HepG2 (cell line): Measurements from ENCODE around the gene GMEB2. TPM values are rescaled to one million over a fixed set of nuclear protein-coding genes. Genes with fewer than 3 reads are reported as not detected.

Experiments
- ESRRA ChIP-seq: sonication (generic); formaldehyde crosslinking; IDR thresholded peaks from 2 replicates; pipeline ENCODE4 v1.5.1; 2020; ENCODE audit warnings: mild to moderate bottlenecking, low read depth, missing genetic modification reagents
- GATAD2A ChIP-seq: IDR thresholded peaks from 2 replicates; pipeline ENCODE4 v1.6.1; 2016
- HDAC1 ChIP-seq: sonication (generic); formaldehyde crosslinking; IDR thresholded peaks from 2 replicates; pipeline ENCODE4 v1.5.1; 2020; ENCODE audit warnings: mild to moderate bottlenecking, missing genetic modification reagents
- HDAC2 ChIP-seq: sonication (generic); formaldehyde crosslinking; IDR thresholded peaks from 2 replicates; pipeline ENCODE4 v1.4.0; 2020; ENCODE audit warnings: missing genetic modification reagents
- HMG20B ChIP-seq: conservative IDR thresholded peaks from 2 replicates; pipeline ENCODE4 v1.6.1; 2016; ENCODE audit warnings: missing genetic modification reagents, missing compliant biosample characterization
- HNF1A ChIP-seq, 2 experiments: sonication (generic) in 1 of 2; formaldehyde crosslinking in 1 of 2; IDR thresholded peaks; 2 replicates each; pipeline versions ENCODE4 v1.4.0 to v1.6.1; 2016 to 2020; ENCODE audit warnings: borderline replicate concordance in 1 of 2, low read depth in 1 of 2, mild to moderate bottlenecking in 1 of 2, missing genetic modification reagents in 1 of 2
- MEF2D ChIP-seq: sonication (generic); formaldehyde crosslinking; IDR thresholded peaks from 2 replicates; pipeline ENCODE4 v1.5.1; 2020; ENCODE audit warnings: mild to moderate bottlenecking, missing genetic modification reagents
- NFKB2 ChIP-seq: sonication (generic); formaldehyde crosslinking; IDR thresholded peaks from 2 replicates; pipeline ENCODE4 v1.4.0; 2020; ENCODE audit warnings: missing genetic modification reagents, borderline replicate concordance
- PHF5A ChIP-seq: IDR thresholded peaks from one replicate; pipeline ENCODE4 v1.6.1; 2018; ENCODE audit warnings: low read depth, missing genetic modification reagents; ENCODE audit not compliant: unreplicated experiment
- POGK ChIP-seq: sonication (generic); formaldehyde crosslinking; conservative IDR thresholded peaks from 2 replicates; pipeline ENCODE4 v1.8.0; 2022; ENCODE audit warnings: mild to moderate bottlenecking, moderate library complexity, missing genetic modification reagents
- REXO4 ChIP-seq: sonication (generic); formaldehyde crosslinking; IDR thresholded peaks from 2 replicates; pipeline ENCODE4 v1.8.0; 2022; ENCODE audit warnings: missing genetic modification reagents, mild to moderate bottlenecking, borderline replicate concordance
- SIX4 ChIP-seq: sonication (generic); formaldehyde crosslinking; IDR thresholded peaks from 2 replicates; pipeline ENCODE4 v1.4.0; 2020; ENCODE audit warnings: missing genetic modification reagents
- SSRP1 ChIP-seq: IDR thresholded peaks from 2 replicates; pipeline ENCODE4 v1.6.1; 2016; ENCODE audit warnings: control low read depth
- STAT5B ChIP-seq: sonication (generic); formaldehyde crosslinking; IDR thresholded peaks from 2 replicates; pipeline ENCODE4 v1.4.0; 2020; ENCODE audit warnings: missing genetic modification reagents
- TBP ChIP-seq: sonication (generic); formaldehyde crosslinking; IDR thresholded peaks from 2 replicates; pipeline ENCODE4 v1.5.0; 2020; ENCODE audit warnings: missing genetic modification reagents
- TEAD3 ChIP-seq: optimal IDR thresholded peaks from 2 replicates; pipeline ENCODE3; 2016; ENCODE audit warnings: borderline replicate concordance
- THAP11 ChIP-seq: IDR thresholded peaks from 2 replicates; pipeline ENCODE4 v1.6.1; 2016; ENCODE audit warnings: missing biosample characterization, missing genetic modification reagents
- WIZ ChIP-seq: sonication (generic); formaldehyde crosslinking; IDR thresholded peaks from 2 replicates; pipeline ENCODE4 v1.5.1; 2020; ENCODE audit warnings: mild to moderate bottlenecking, missing genetic modification reagents
- YEATS2 ChIP-seq: sonication (generic); formaldehyde crosslinking; IDR thresholded peaks from 2 replicates; pipeline ENCODE4 v1.4.0; 2020; ENCODE audit warnings: missing genetic modification reagents, borderline replicate concordance
- ZFP90 ChIP-seq: sonication (generic); formaldehyde crosslinking; IDR thresholded peaks from 2 replicates; pipeline ENCODE4 v1.8.0; 2022; ENCODE audit warnings: missing genetic modification reagents, mild to moderate bottlenecking, inconsistent platforms, borderline replicate concordance
- ZKSCAN8 ChIP-seq: IDR thresholded peaks from 2 replicates; pipeline ENCODE4 v1.6.1; 2016; ENCODE audit warnings: borderline replicate concordance, missing genetic modification reagents, missing compliant biosample characterization
- ZNF136 ChIP-seq: sonication (generic); formaldehyde crosslinking; IDR thresholded peaks from 2 replicates; pipeline ENCODE4 v1.8.1; 2022; ENCODE audit warnings: low read depth, mild to moderate bottlenecking, moderate library complexity, missing genetic modification reagents
- ZNF788 ChIP-seq: sonication (generic); formaldehyde crosslinking; IDR thresholded peaks from 2 replicates; pipeline ENCODE4 v1.5.0; 2020; ENCODE audit warnings: mild to moderate bottlenecking, missing genetic modification reagents, borderline replicate concordance
- ZNF800 ChIP-seq: sonication (generic); formaldehyde crosslinking; IDR thresholded peaks from 2 replicates; pipeline ENCODE4 v1.4.0; 2020; ENCODE audit warnings: missing genetic modification reagents
- ZSCAN20 ChIP-seq: sonication (generic); formaldehyde crosslinking; IDR thresholded peaks from 2 replicates; pipeline ENCODE4 v1.4.0; 2020; ENCODE audit warnings: missing genetic modification reagents, mild to moderate bottlenecking, borderline replicate concordance
- polyA plus RNA-seq, 8 experiments: library from polyadenylated mRNA; depleted of rRNA in 3 of 8; stranded (reverse) in 7 of 8; unstranded in 1 of 8; fragments of >200 nt; fragmentation: Illumina TruSeq in 4 of 8; extraction: Trizol in 4 of 8; gene quantifications; 2 replicates each; pipeline versions ENCODE4 v1.2.1 to v1.2.3, GENCODE V29; 2011 to 2016; ENCODE audit warnings: low read depth in 4 of 8, missing spikeins in 1 of 8, mixed read lengths in 1 of 8; ENCODE audit not compliant: insufficient read depth in 1 of 8
- total RNA-seq, 5 experiments: library from RNA; depleted of rRNA; stranded (reverse); fragments of >200 nt; fragmentation: Illumina TruSeq; extraction: Trizol; gene quantifications; 2 replicates each; pipeline ENCODE4 v1.2.3, GENCODE V29; 2016; ENCODE audit warnings: low read depth in 1 of 5

The GMEB2 gene
- total and polyA plus RNA-seq, 2 of the 13 experiments (the other 11 are each of a cell fraction or from before 2014, with no cell fraction given) = 10.6 to 12.4 TPM

- TF ChIP-seq HNF1A (IDR thresholded peaks at IDR 0.05; ENCODE audit: low read depth) = no peak
- TF ChIP-seq HNF1A (CRISPR knock-in tag; IDR thresholded peaks at IDR 0.05; ENCODE audit: borderline replicate concordance) = no peak
- no peak; the same call in 1 of the 2 replicates for TF ChIP-seq YEATS2 (CRISPR knock-in tag)
- no peak for TF ChIP-seq MEF2D (CRISPR knock-in tag)
- TF ChIP-seq ZSCAN20 (CRISPR knock-in tag) = no peak
- peak; percentile 86; the same call in 1 of the 2 replicates for TF ChIP-seq POGK (CRISPR knock-in tag)
- TF ChIP-seq ZNF800 (CRISPR knock-in tag) = no peak
- TF ChIP-seq ZKSCAN8 (CRISPR knock-in tag) = peak; percentile 83; the same call in 1 of the 2 replicates
- TF ChIP-seq TEAD3 (CRISPR knock-in tag) = peak; percentile 80
- TF ChIP-seq PHF5A = no peak
- no peak for TF ChIP-seq SIX4 (CRISPR knock-in tag)
- 0 out of 2 replicates have a peak, but pooled peaks have one; percentile 20 for TF ChIP-seq HMG20B (CRISPR knock-in tag)
- no peak for TF ChIP-seq ZNF136
- TF ChIP-seq SSRP1 (CRISPR knock-in tag) = peak; percentile 46; the same call in 1 of the 2 replicates
- TF ChIP-seq WIZ (CRISPR knock-in tag) = no peak
- no peak for TF ChIP-seq STAT5B (CRISPR knock-in tag)
- TF ChIP-seq NFKB2 (CRISPR knock-in tag) = no peak
- TF ChIP-seq HDAC2 (CRISPR knock-in tag) = peak; percentile 44; the same call in 1 of the 2 replicates
- TF ChIP-seq THAP11 (CRISPR knock-in tag) = 0 out of 2 replicates have a peak, but pooled peaks have one; percentile 19
- TF ChIP-seq REXO4 (CRISPR knock-in tag) = no peak
- no peak for TF ChIP-seq ESRRA
- TF ChIP-seq GATAD2A (CRISPR knock-in tag) = peak; percentile 72
- no peak for TF ChIP-seq ZFP90 (CRISPR knock-in tag)
- TF ChIP-seq TBP (CRISPR knock-in tag) = no peak
- 0 out of 2 replicates have a peak, but pooled peaks have one; percentile 28 for TF ChIP-seq ZNF788 (CRISPR knock-in tag)
- TF ChIP-seq HDAC1 = no peak
Observed at GRCh38 chr20:63624486-63624885, 2.4 kb downstream of the GMEB2 start (continued).
